GM12878 (cell line): Measurements from ENCODE around the gene BACE1-AS. TPM values are rescaled to one million over a fixed set of nuclear protein-coding genes. Genes with fewer than 3 reads are reported as not detected.

Experiments used
- ATAC-seq: fragments of 200-7000 bp; cut with Tn5 transposase; 3 replicates; pipeline ENCODE4 v1.9.1; 2020; ENCODE audit warnings: mild to moderate bottlenecking, moderate library complexity
- BruUV-seq: library from RNA; stranded (reverse); fragments of 400-500 nt; replicated peaks from 2 replicates; lab custom pipeline; 2021; lab: Mats Ljungman, UMichigan
- CTCF ChIA-PET: fragments of 300-600 bp; sonication (Branson Sonifier 250); formaldehyde crosslinking; extraction: SDS; loops from one replicate; lab custom pipeline; 2021; ENCODE audit warnings: inconsistent platforms; lab: Yijun Ruan, JAX
- POLR2A ChIA-PET: fragments of 350-600 bp; formaldehyde crosslinking; extraction: SDS; loops from one replicate; lab custom pipeline; 2021; ENCODE audit warnings: inconsistent platforms; lab: Charles Lee
- RAD21 ChIA-PET: fragments of 300-600 bp; sonication (Branson Sonifier 250); formaldehyde crosslinking; loops from one replicate; lab custom pipeline; 2023; ENCODE audit warnings: antibody characterized with exemption; ENCODE audit not compliant: unreplicated experiment; lab: Charles Lee
- SMC1A ChIA-PET: fragments of 300-600 bp; sonication (Branson Sonifier 250); formaldehyde crosslinking; loops from one replicate; lab custom pipeline; 2023; ENCODE audit not compliant: unreplicated experiment, uncharacterized antibody; lab: Charles Lee
- DNase-seq: peaks from one replicate; pipeline ENCODE4 v3.0.0-alpha.2; 2011; ENCODE audit warnings: low read depth, low spot score
- FAIRE-seq: peaks from 3 replicates; lab custom pipeline; 2011; peaks lifted over from hg19 to GRCh38; lab: Jason Lieb, UNC
- H2AFZ ChIP-seq: 2 replicates; pipeline ENCODE4 v1.6.0; 2011; ENCODE audit warnings: low read depth, low read length, control low read depth; ENCODE audit not compliant: control insufficient read depth
- H3K27ac ChIP-seq: 2 replicates; pipeline ENCODE4 v1.5.1; 2011; ENCODE audit warnings: control low read depth; ENCODE audit not compliant: control insufficient read depth, insufficient read depth
- H3K27me3 ChIP-seq, 2 experiments: replicated peaks in 1 of 2; 2 replicates each; pipeline versions ENCODE4 v1.6.0 to v1.6.1; 2011; ENCODE audit warnings: low read length in 1 of 2; ENCODE audit not compliant: control insufficient read depth in 2 of 2, insufficient read depth in 2 of 2
- H3K36me3 ChIP-seq, 2 experiments: 2 replicates each; pipeline ENCODE4 v1.5.1; 2011; ENCODE audit warnings: low read length in 1 of 2; ENCODE audit not compliant: control insufficient read depth in 2 of 2, insufficient read depth in 2 of 2
- H3K4me1 ChIP-seq: 2 replicates; pipeline ENCODE4 v1.6.1; 2011; ENCODE audit warnings: mild to moderate bottlenecking, low read length, moderate library complexity, mixed read lengths; ENCODE audit not compliant: control insufficient read depth, insufficient read depth
- H3K4me2 ChIP-seq: 2 replicates; pipeline ENCODE4 v1.6.0; 2011; ENCODE audit warnings: control low read depth; ENCODE audit not compliant: control insufficient read depth, insufficient read depth
- H3K4me3 ChIP-seq: fragments of 200-600 bp; sonication (generic); 2 replicates; pipeline ENCODE4 v1.5.1; 2016
- H3K79me2 ChIP-seq: 2 replicates; pipeline ENCODE4 v1.6.0; 2011; ENCODE audit warnings: low read length; ENCODE audit not compliant: control insufficient read depth, insufficient read depth
- H3K9ac ChIP-seq: 2 replicates; pipeline ENCODE4 v1.8.0; 2011; ENCODE audit warnings: low read length, control low read depth, mixed read lengths; ENCODE audit not compliant: control insufficient read depth, insufficient read depth
- H3K9me3 ChIP-seq: replicated peaks from 3 replicates; pipeline ENCODE4 v1.5.1; 2011; ENCODE audit warnings: mild to moderate bottlenecking, low read length; ENCODE audit not compliant: control insufficient read depth, insufficient read depth
- H4K20me1 ChIP-seq: 2 replicates; pipeline ENCODE4 v1.6.0; 2011; ENCODE audit not compliant: control insufficient read depth, insufficient read depth
- CHD1 ChIP-seq: IDR thresholded peaks from 2 replicates; pipeline ENCODE4 v1.6.1; 2012; ENCODE audit warnings: low read depth, low read length, improper control_type of control experiment
- ESRRA ChIP-seq: IDR thresholded peaks from 2 replicates; pipeline ENCODE4 v1.6.1; 2012; ENCODE audit warnings: mild to moderate bottlenecking, low read length, improper control_type of control experiment
- MTA3 ChIP-seq: IDR thresholded peaks from 2 replicates; pipeline ENCODE4 v1.6.1; 2012; ENCODE audit warnings: low read length, inconsistent platforms, borderline replicate concordance
- MYC ChIP-seq: IDR thresholded peaks from 2 replicates; pipeline ENCODE4 v1.6.1; 2011; ENCODE audit warnings: mild to moderate bottlenecking, low read length, moderate library complexity, inconsistent platforms; ENCODE audit not compliant: insufficient read depth, insufficient replicate concordance, insufficient read length, severe bottlenecking
- NFYB ChIP-seq: IDR thresholded peaks from 2 replicates; pipeline ENCODE4 v1.6.1; 2011; ENCODE audit warnings: low read depth, mild to moderate bottlenecking, low read length, improper control_type of control experiment, moderate library complexity; ENCODE audit not compliant: insufficient read depth
- NR2C2 ChIP-seq: IDR thresholded peaks from 2 replicates; pipeline ENCODE4 v1.6.1; 2011; ENCODE audit warnings: borderline replicate concordance, low read depth; ENCODE audit not compliant: control insufficient read depth, insufficient read length
- PML ChIP-seq: IDR thresholded peaks from 2 replicates; pipeline ENCODE4 v1.6.1; 2012; ENCODE audit warnings: low read length, inconsistent platforms
- RBBP5 ChIP-seq: fragments of 200-600 bp; sonication (generic); conservative IDR thresholded peaks from 2 replicates; pipeline ENCODE4 v1.6.1; 2016
- RELB ChIP-seq: fragments of 450-650 bp; IDR thresholded peaks from 2 replicates; pipeline ENCODE4 v1.6.1; 2017; ENCODE audit warnings: low read depth, mild to moderate bottlenecking, moderate library complexity
- SPI1 ChIP-seq: IDR thresholded peaks from 2 replicates; pipeline ENCODE4 v1.6.1; 2011; ENCODE audit warnings: low read depth, mild to moderate bottlenecking, low read length, moderate library complexity, borderline replicate concordance; ENCODE audit not compliant: insufficient read depth
- YY1 ChIP-seq: IDR thresholded peaks from 2 replicates; pipeline ENCODE4 v1.6.1; 2011; ENCODE audit warnings: low read depth, mild to moderate bottlenecking, low read length
- ZNF24 ChIP-seq: fragments of 450-650 bp; IDR thresholded peaks from 2 replicates; pipeline ENCODE4 v1.6.1; 2017; ENCODE audit warnings: antibody characterized with exemption, mild to moderate bottlenecking
- ZNF592 ChIP-seq: fragments of 450-650 bp; IDR thresholded peaks from 2 replicates; pipeline ENCODE4 v1.6.1; 2017; ENCODE audit warnings: mild to moderate bottlenecking, moderate library complexity
- ZSCAN29 ChIP-seq: fragments of 450-650 bp; IDR thresholded peaks from 2 replicates; pipeline ENCODE4 v1.6.1; 2017; ENCODE audit warnings: mild to moderate bottlenecking, moderate library complexity
- WGBS: methylation state at CpG from one replicate; pipeline ENCODE4 v1.1.6; 2016; ENCODE audit warnings: low lambda C conversion rate; ENCODE audit not compliant: insufficient replicate concordance, insufficient coverage; ENCODE audit errors: missing lambda C conversion rate; 5-methylcytosine and 5-hydroxymethylcytosine counted together
- in situ Hi-C: fragments of 300-500 bp; cut with MboI; formaldehyde crosslinking; loops from 9 replicates; pipeline ENCODE4 v1.14.3; 2018; ENCODE audit warnings: mixed read lengths
- intact Hi-C: fragments of 100-400 bp; cut with micrococcal nuclease; formaldehyde crosslinking; loops from one replicate; pipeline ENCODE4 v1.14.2; 2022; ENCODE audit not compliant: unreplicated experiment
- polyA plus RNA-seq, 11 experiments: library from polyadenylated mRNA; depleted of rRNA in 4 of 11; unstranded in 6 of 11; stranded (reverse) in 5 of 11; fragments of >200 nt; fragmentation: Nextera tagmentation in 4 of 11; fragmentation: Illumina TruSeq in 1 of 11; extraction: Ambion mirVana in 4 of 11; extraction: Trizol in 1 of 11; gene quantifications; 1 replicate in 1 of 11; 2 replicates in 10 of 11; pipeline versions ENCODE4 v1.2.1 to v1.2.3, GENCODE V29; 2011 to 2016; ENCODE audit warnings: inconsistent platforms in 2 of 11, missing spikeins in 2 of 11, low read depth in 1 of 11
- total RNA-seq, 4 experiments: library from RNA; depleted of rRNA in 3 of 4; stranded (reverse); fragments of >200 nt in 3 of 4; fragmentation: Illumina TruSeq in 1 of 4; extraction: Trizol in 1 of 4; gene quantifications; 2 replicates each; pipeline versions ENCODE4 v1.2.1 to v1.2.3, GENCODE V29; 2013 to 2021
- TF ChIP-seq, protein P1 (sequence below): IDR thresholded peaks from 2 replicates; pipeline ENCODE4 v1.6.1; 2012; ENCODE audit warnings: low read depth, low read length, improper control_type of control experiment
- TF ChIP-seq, protein P2 (sequence below): IDR thresholded peaks from 2 replicates; pipeline ENCODE4 v1.6.1; 2011; ENCODE audit warnings: borderline replicate concordance, low read depth, mild to moderate bottlenecking, moderate library complexity, mixed read lengths, low read length; ENCODE audit not compliant: insufficient read depth; ENCODE audit errors: extremely low read length
- TF ChIP-seq, protein P3 (sequence below): IDR thresholded peaks from 2 replicates; pipeline ENCODE4 v1.6.1; 2012; ENCODE audit warnings: low read length, inconsistent platforms

The BACE1-AS gene
- total and polyA plus RNA-seq, 10 of the 15 experiments (the other 5 are each of a cell fraction or from before 2014, with no cell fraction given): 2.0 to 6.7 (median 3.9) TPM

- intact Hi-C loops: no loop called here
Measured at GRCh38 chr11:117334896-117335295, 43.8 kb downstream of the BACE1-AS start.

More at GRCh38 chr11:117334896-117335295, 43.8 kb downstream of the BACE1-AS start:
- Histone ChIP-seq H3K9me3 (no peaks in the 10 kb centered on the region), H2AFZ (no peak overlapping the region), H3K4me3 (no peak overlapping the region), H3K4me1 (no peaks in the 10 kb centered on the region), H3K9ac (no peak overlapping the region), H3K79me2 (no peaks in the 10 kb centered on the region), H3K27me3 (no peaks in the 10 kb centered on the region), H4K20me1 (no peaks in the 10 kb centered on the region), H3K4me2 (no peak overlapping the region), H3K27ac (no peak overlapping the region), H3K36me3 (no peaks in the 10 kb centered on the region; a peak in 1 of 4 replicates)
- ChIA-PET RAD21 (no interaction called here), SMC1A (interaction anchor here (1.3 kb wide), 1 partner anchor 11 kb away, joined by 5 read pairs; no protein-coding TSS in a partner anchor), CTCF (interaction anchor here (0.9 kb wide), 1 partner anchor 92 kb away, joined by 3 read pairs; no protein-coding TSS in a partner anchor), POLR2A (no interaction called here)
- TF ChIP-seq CHD1: no peak
- TF ChIP-seq, protein P1, sequence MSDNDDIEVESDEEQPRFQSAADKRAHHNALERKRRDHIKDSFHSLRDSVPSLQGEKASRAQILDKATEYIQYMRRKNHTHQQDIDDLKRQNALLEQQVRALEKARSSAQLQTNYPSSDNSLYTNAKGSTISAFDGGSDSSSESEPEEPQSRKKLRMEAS: no peak
- TF ChIP-seq RBBP5: no peak
- TF ChIP-seq MYC: no peak
- TF ChIP-seq NR2C2: no peak
- TF ChIP-seq, protein P2, sequence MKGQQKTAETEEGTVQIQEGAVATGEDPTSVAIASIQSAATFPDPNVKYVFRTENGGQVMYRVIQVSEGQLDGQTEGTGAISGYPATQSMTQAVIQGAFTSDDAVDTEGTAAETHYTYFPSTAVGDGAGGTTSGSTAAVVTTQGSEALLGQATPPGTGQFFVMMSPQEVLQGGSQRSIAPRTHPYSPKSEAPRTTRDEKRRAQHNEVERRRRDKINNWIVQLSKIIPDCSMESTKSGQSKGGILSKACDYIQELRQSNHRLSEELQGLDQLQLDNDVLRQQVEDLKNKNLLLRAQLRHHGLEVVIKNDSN: no peak
- TF ChIP-seq MTA3: no peak
- TF ChIP-seq ZNF592: no peak
- TF ChIP-seq, protein P3, sequence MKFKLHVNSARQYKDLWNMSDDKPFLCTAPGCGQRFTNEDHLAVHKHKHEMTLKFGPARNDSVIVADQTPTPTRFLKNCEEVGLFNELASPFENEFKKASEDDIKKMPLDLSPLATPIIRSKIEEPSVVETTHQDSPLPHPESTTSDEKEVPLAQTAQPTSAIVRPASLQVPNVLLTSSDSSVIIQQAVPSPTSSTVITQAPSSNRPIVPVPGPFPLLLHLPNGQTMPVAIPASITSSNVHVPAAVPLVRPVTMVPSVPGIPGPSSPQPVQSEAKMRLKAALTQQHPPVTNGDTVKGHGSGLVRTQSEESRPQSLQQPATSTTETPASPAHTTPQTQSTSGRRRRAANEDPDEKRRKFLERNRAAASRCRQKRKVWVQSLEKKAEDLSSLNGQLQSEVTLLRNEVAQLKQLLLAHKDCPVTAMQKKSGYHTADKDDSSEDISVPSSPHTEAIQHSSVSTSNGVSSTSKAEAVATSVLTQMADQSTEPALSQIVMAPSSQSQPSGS: no peak
- TF ChIP-seq SPI1: no peak
- no peak for TF ChIP-seq YY1
- TF ChIP-seq ZNF24: no peak
- TF ChIP-seq RELB: no peak
- TF ChIP-seq PML: no peak
- TF ChIP-seq ESRRA: no peak
- no peak for TF ChIP-seq NFYB
- no peak for TF ChIP-seq ZSCAN29
- BruUV-seq: no TSS peak
- no peak for FAIRE-seq
- 77% methylated on average over 6 of the region's 6 CpGs for WGBS
- in situ Hi-C loops: no loop called here
- no peak for ATAC-seq
- no peak for DNase-seq
